CD4-positive, CD25-positive, alpha-beta regulatory T cell (primary cell): ENCODE measurements around the gene C1orf35. TPM values are rescaled to one million over a fixed set of nuclear protein-coding genes. Genes with fewer than 3 reads are reported as not detected.
A peak's percentile ranks its signal among the peaks of the same experiment; 100 is the strongest.

Experiments
- ATAC-seq, 2 donors: fragments of 150-1000 bp; cut with Tn5 transposase; one replicate each; pipeline ENCODE4 v1.10.0; 2021; ENCODE audit warnings: low read depth in 2 of 2, moderate number of reproducible peaks in 2 of 2, moderate library complexity in 1 of 2
- DNase-seq, 3 donors: peaks; one replicate each; pipeline versions ENCODE4 v3.0.0 to v3.0.0-alpha.2; 2012 to 2022; ENCODE audit warnings: mixed read lengths in 1 of 3
- H3K27ac ChIP-seq: one replicate; pipeline ENCODE4 v1.7.0; 2013; ENCODE audit warnings: mild to moderate bottlenecking, low read length; ENCODE audit not compliant: insufficient read depth, poor library complexity, severe bottlenecking
- H3K27me3 ChIP-seq: one replicate; pipeline ENCODE4 v1.7.0; 2013; ENCODE audit warnings: low read length; ENCODE audit not compliant: control insufficient read depth, insufficient read depth
- H3K36me3 ChIP-seq: one replicate; pipeline ENCODE4 v1.7.0; 2013; ENCODE audit warnings: mild to moderate bottlenecking, low read length, moderate library complexity; ENCODE audit not compliant: control insufficient read depth, insufficient read depth
- H3K4me1 ChIP-seq: 2 replicates; pipeline ENCODE4 v1.7.0; 2013; ENCODE audit warnings: mild to moderate bottlenecking, low read length; ENCODE audit not compliant: insufficient read depth, control insufficient read depth, poor library complexity, severe bottlenecking
- H3K4me3 ChIP-seq: one replicate; pipeline ENCODE4 v1.7.0; 2013; ENCODE audit warnings: low read depth, mild to moderate bottlenecking, low read length, moderate library complexity
- H3K9me3 ChIP-seq, 2 experiments: 1 replicate in 1 of 2; 2 replicates in 1 of 2; pipeline ENCODE4 v1.7.0; 2013; ENCODE audit warnings: low read length in 2 of 2, mild to moderate bottlenecking in 1 of 2, moderate library complexity in 1 of 2; ENCODE audit not compliant: control insufficient read depth in 2 of 2
- H3K27ac Mint-ChIP-seq, 3 donors: one replicate each; pipeline ENCODE4 v1.8.0; 2020 to 2022; ENCODE audit warnings: mild to moderate bottlenecking in 3 of 3, mixed read lengths in 3 of 3, moderate library complexity in 2 of 3
- H3K27me3 Mint-ChIP-seq: one replicate; pipeline ENCODE4 v1.8.0; 2022; ENCODE audit warnings: mild to moderate bottlenecking, mixed read lengths
- H3K36me3 Mint-ChIP-seq: one replicate; pipeline ENCODE4 v1.8.0; 2020; ENCODE audit warnings: mixed read lengths
- H3K4me1 Mint-ChIP-seq, 4 donors: one replicate each; pipeline ENCODE4 v1.8.0; 2020 to 2022; ENCODE audit warnings: mixed read lengths in 4 of 4, mild to moderate bottlenecking in 1 of 4
- H3K4me3 Mint-ChIP-seq, 4 donors: one replicate each; pipeline ENCODE4 v1.8.0; 2020 to 2022; ENCODE audit warnings: mild to moderate bottlenecking in 4 of 4, mixed read lengths in 4 of 4, moderate library complexity in 3 of 4
- H3K9me3 Mint-ChIP-seq, 7 donors: one replicate each; pipeline ENCODE4 v1.8.0; 2020 to 2022; ENCODE audit warnings: mixed read lengths in 7 of 7, mild to moderate bottlenecking in 3 of 7, moderate library complexity in 2 of 7
- polyA plus RNA-seq, 4 donors: library from polyadenylated mRNA; unstranded; fragments of 300-500 nt; fragmentation: Illumina TruSeq; gene quantifications; one replicate each; pipeline ENCODE4 v1.2.3, GENCODE V29; 2021
- total RNA-seq: library from RNA; stranded (reverse); gene quantifications from one replicate; pipeline ENCODE4 v1.2.3, GENCODE V29; 2022

Gene C1orf35
- total and polyA plus RNA-seq, 5 donors from 2014 or later, result 18.0 to 24.0 (median 21.4) TPM

DNA sequence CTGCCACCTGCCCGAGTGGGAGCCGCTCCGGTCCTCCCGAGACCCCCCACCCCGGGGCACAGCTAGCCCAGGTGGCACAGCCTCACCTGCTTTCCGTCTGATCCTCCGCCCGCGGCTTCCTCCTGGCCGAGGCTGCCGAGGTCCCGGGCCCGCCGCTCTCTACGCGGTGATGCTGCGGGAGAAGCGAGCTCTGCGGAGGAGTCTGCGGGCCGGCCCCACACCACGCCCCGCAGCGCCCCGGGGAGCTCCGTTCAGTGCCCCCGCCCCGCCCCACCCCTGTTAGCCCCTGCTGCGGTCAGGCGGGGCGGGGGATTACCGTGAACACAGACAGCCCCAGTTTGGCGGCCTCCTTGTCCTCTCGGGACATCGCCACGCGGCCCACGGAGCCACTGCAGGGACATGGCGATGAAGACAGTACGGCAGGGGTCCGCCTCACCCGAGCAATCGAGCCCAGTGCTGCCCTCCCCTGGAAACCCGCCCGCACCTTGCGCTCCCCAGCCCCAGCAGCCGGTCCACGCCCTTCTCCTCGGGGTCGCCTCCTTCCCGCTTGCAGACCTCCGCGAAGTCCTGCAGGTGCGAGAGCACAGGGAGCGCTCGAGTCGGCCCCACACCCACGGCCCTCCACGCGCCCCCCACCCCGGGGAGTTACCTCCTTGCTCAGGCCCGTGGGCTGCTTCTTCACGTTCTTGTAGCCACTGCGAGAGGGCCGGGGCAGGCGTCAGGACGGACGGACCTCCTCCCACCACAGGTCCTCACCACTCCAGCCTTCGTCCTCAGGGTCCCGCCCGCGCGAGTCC is 933 bp downstream of the C1orf35 start:
- Mint-ChIP-seq H3K4me3 (peak overlapping the region; percentile 80 to 96 (median 90)), H3K27ac (peak overlapping the region in 2 of 3 donors; percentile 75 to 89), H3K27me3 (no peaks in the 10 kb centered on the region), H3K9me3 (peaks cover 0 to 1% (median 0%) of the 10 kb centered on the region in 7 donors), H3K4me1 (peaks cover 0 to 50% (median 7%) of the 10 kb centered on the region in 4 donors), H3K36me3 (peaks cover 28% of the 10 kb centered on the region)
- Histone ChIP-seq H3K9me3 (no peaks in the 10 kb centered on the region), H3K4me1 (peaks cover 21% of the 10 kb centered on the region), H3K36me3 (peaks cover 39% of the 10 kb centered on the region), H3K27ac (peak overlapping the region; percentile 93), H3K4me3 (no peak overlapping the region), H3K27me3 (no peaks in the 10 kb centered on the region)
- peak; percentile 64 to 67 (median 65) for DNase-seq
- peak; percentile 42 to 51 for ATAC-seq

GRCh38 chr1:228101614-228101993 is 1.5 kb downstream of the C1orf35 start:
- ATAC-seq (no peak), DNase-seq (no peak)
- Histone ChIP-seq H3K27me3 (no peaks in the 10 kb centered on the region), H3K27ac (peak overlapping the region; percentile 93), H3K4me1 (peaks cover 24% of the 10 kb centered on the region), H3K9me3 (no peaks in the 10 kb centered on the region), H3K36me3 (peaks cover 40% of the 10 kb centered on the region), H3K4me3 (peak overlapping the region; percentile 26)
- Mint-ChIP-seq H3K36me3 (peaks cover 25% of the 10 kb centered on the region), H3K27me3 (no peaks in the 10 kb centered on the region), H3K27ac (peak overlapping the region; percentile 68 to 90 (median 89)), H3K4me3 (peak overlapping the region; percentile 80 to 96 (median 90)), H3K4me1 (peaks cover 0 to 46% (median 7%) of the 10 kb centered on the region in 4 donors), H3K9me3 (no peaks in the 10 kb centered on the region)

DNA sequence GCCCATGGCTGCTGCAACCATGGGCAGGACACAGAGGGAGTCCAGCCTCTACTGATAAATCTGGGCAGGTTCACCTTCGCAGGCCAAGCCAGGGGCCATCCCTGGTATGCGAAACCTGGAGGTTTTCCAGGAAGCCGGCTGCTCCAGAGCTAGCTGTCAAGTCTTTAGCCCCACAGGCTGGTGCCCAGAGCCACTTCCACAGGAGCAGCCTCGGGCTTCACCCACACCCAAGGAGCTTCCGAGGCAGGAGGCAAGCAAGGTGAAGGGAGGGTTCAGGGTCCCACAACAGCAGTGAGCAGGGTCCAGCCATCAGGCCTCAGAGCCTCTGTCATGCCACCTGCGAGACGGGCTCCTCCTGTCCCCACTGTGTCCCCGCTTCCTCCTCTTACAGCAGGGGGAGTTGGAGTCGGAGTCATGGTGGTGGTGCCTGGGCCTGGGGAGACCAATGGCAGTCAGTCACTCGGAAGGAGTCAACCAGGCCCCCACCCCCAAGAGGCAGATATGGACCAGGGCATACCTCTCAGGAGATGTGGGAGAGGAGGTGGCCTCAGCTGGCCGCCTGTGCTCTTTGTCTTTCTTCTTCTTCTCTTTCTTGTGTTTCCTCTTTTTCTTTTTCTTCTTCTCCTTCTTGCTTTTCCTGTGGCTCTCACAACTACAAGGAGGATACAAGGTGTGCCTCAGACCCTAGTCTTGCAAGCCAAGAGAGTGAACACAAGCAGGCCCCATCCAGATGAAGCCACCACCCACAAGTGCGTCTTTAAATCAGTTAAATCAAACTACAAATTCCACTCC is 2.1 kb downstream of the C1orf35 start:
- Histone ChIP-seq H3K27me3 (no peaks in the 10 kb centered on the region), H3K27ac (peak overlapping the region; percentile 93), H3K4me3 (peak overlapping the region; percentile 26), H3K36me3 (peaks cover 34% of the 10 kb centered on the region), H3K4me1 (peaks cover 28% of the 10 kb centered on the region), H3K9me3 (no peaks in the 10 kb centered on the region)
- H3K4me1 Mint-ChIP-seq, result peaks cover 0 to 49% (median 7%) of the 10 kb centered on the region in 4 donors
- peak overlapping the region; percentile 80 to 96 (median 90) for H3K4me3 Mint-ChIP-seq
- H3K27me3 Mint-ChIP-seq, result no peaks in the 10 kb centered on the region
- no peak for DNase-seq
- H3K27ac Mint-ChIP-seq, result peak overlapping the region; percentile 68 to 90 (median 89)
- no peak for ATAC-seq
- no peaks in the 10 kb centered on the region for H3K9me3 Mint-ChIP-seq
- H3K36me3 Mint-ChIP-seq, result peaks cover 23% of the 10 kb centered on the region

GRCh38 chr1:228099331-228099732 is 3.8 kb downstream of the C1orf35 start:
- no peak overlapping the region for H3K27ac Mint-ChIP-seq
- peak overlapping the region in 2 of 4 donors; percentile 75 to 96 for H3K4me3 Mint-ChIP-seq
- peaks cover 6 to 9% of the 10 kb centered on the region in 2 experiments for H3K9me3 ChIP-seq
- peaks cover 0 to 11% (median 2%) of the 10 kb centered on the region in 7 donors for H3K9me3 Mint-ChIP-seq
- H3K4me1 Mint-ChIP-seq, result peaks cover 0 to 59% (median 16%) of the 10 kb centered on the region in 4 donors
- H3K27me3 ChIP-seq, result no peaks in the 10 kb centered on the region
- no peak overlapping the region for H3K4me3 ChIP-seq
- ATAC-seq (no peak), DNase-seq (no peak)
- H3K36me3 ChIP-seq, result peaks cover 36% of the 10 kb centered on the region
- no peak overlapping the region for H3K27ac ChIP-seq
- H3K4me1 ChIP-seq, result peaks cover 28% of the 10 kb centered on the region
- peaks cover 39% of the 10 kb centered on the region for H3K36me3 Mint-ChIP-seq
- H3K27me3 Mint-ChIP-seq, result no peaks in the 10 kb centered on the region

GRCh38 chr1:228098323-228098931 is 4.7 kb downstream of the C1orf35 start:
- Histone ChIP-seq H3K27ac (no peak overlapping the region), H3K27me3 (no peaks in the 10 kb centered on the region), H3K4me3 (no peak overlapping the region), H3K9me3 (peaks cover 6 to 14% of the 10 kb centered on the region in 2 experiments), H3K4me1 (peaks cover 21% of the 10 kb centered on the region), H3K36me3 (peaks cover 38% of the 10 kb centered on the region)
- H3K27ac Mint-ChIP-seq, result peak overlapping the region in 1 of 3 donors; percentile 15
- peak overlapping the region in 2 of 4 donors; percentile 54 to 96 for H3K4me3 Mint-ChIP-seq
- H3K9me3 Mint-ChIP-seq, result peaks cover 0 to 14% (median 2%) of the 10 kb centered on the region in 7 donors
- peaks cover 43% of the 10 kb centered on the region for H3K36me3 Mint-ChIP-seq
- no peaks in the 10 kb centered on the region for H3K27me3 Mint-ChIP-seq
- DNase-seq (no peak), ATAC-seq (no peak)
- H3K4me1 Mint-ChIP-seq, result peaks cover 0 to 54% (median 15%) of the 10 kb centered on the region in 4 donors

DNA sequence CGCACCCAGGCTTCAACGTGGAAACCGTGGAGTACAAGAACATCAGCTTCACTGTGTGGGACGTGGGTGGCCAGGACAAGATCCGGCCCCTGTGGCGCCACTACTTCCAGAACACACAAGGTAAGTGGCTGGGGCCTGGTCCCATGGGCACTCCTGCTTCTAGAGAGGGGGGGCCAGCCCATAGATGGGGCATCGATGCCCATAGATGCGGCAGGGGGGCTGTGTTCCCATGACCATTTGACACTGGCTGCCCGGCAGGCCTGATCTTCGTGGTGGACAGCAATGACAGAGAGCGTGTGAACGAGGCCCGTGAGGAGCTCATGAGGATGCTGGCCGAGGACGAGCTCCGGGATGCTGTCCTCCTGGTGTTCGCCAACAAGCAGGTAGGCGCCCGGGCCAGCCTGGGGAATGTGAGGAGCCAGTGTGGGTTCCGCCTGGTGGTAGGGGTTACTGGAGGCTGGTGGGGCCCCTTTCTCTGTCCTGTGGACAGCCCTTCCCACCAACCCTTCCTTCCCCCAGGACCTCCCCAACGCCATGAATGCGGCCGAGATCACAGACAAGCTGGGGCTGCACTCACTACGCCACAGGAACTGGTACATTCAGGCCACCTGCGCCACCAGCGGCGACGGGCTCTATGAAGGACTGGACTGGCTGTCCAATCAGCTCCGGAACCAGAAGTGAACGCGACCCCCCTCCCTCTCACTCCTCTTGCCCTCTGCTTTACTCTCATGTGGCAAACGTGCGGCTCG is 5.6 kb downstream of the C1orf35 start:
- H3K9me3 Mint-ChIP-seq, result peaks cover 0 to 14% (median 2%) of the 10 kb centered on the region in 7 donors
- peaks cover 0 to 55% (median 15%) of the 10 kb centered on the region in 4 donors for H3K4me1 Mint-ChIP-seq
- H3K36me3 Mint-ChIP-seq, result peaks cover 44% of the 10 kb centered on the region
- no peaks in the 10 kb centered on the region for H3K27me3 Mint-ChIP-seq
- DNase-seq (no peak), ATAC-seq (no peak)
- Histone ChIP-seq H3K9me3 (peaks cover 6 to 14% of the 10 kb centered on the region in 2 experiments), H3K4me3 (no peak overlapping the region), H3K27me3 (no peaks in the 10 kb centered on the region), H3K27ac (no peak overlapping the region), H3K4me1 (peaks cover 19% of the 10 kb centered on the region), H3K36me3 (peaks cover 45% of the 10 kb centered on the region)
- peak overlapping the region in 1 of 3 donors; percentile 20 for H3K27ac Mint-ChIP-seq
- peak overlapping the region in 2 of 4 donors; percentile 56 to 63 for H3K4me3 Mint-ChIP-seq
